ENCODE results near the gene MAML2.
A peak's percentile ranks its signal among the peaks of the same experiment; 100 is the strongest.

MAML2 gene

DNA sequence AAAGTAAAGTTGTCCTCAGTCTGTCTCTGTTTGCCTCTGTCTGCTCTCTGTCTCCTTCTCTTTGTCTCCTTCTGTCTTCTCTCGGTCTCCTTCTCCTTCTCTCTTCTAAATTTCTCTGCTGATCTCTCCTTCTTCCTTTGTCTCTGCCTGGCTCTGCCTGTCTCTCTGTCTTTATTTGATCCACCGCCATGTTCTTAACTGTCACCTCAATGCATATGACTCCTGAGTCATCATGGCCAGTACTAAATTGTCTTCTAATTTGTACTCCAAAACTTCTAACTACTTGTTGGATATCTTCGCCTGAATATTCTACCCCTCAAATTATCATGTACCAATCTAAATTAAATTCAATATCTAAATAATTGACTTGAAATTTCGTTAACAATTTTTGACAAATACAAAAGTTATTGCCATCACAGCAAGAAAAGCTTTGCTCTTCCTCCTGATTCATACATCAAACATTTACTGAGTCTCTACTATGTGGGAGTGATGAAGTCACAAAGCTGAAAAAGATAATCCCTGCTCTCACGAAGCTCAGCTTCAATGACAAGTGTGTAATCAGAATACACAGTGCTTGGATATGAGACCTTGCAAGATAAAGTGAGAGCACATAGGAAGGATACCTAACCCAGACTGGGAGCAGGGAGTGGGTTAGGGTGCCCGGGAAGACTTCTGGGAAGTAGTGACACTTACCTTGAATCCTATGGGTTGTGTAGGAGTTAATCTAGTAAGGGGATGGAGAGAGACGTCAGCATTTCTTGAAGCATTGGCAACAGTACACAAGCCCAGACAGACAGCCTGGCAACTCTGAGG, 193.0 kb downstream of the MAML2 start:
- no peak for DNase-seq

DNA sequence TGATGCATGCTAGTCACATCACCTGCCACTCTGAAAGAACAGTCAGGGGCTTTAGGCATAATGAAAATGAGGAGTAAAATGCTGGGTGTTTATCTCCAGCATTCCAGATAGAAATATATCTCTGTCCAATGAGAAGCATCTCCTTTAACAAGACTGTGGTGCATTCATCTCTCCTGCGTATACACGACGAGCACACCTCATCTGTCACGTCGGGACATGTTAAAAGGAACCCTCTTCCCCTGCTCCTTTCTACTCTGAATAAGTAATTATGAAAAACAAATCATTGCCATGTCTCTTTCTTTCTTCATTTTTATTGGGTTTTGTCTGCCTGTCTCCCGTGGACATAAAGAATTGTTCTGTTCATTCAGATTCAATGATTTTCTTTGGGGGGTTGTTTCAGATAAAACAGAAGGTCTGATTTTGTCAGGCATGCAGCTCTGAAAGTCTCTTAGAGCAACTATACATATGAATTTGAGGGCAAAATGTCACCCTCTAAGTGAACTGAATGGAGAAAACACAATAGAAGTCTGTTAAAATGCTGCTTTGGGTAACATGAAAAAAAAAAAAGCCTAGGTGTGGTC, 195.0 kb downstream of the MAML2 start:
- DNase-seq = no peak

DNA sequence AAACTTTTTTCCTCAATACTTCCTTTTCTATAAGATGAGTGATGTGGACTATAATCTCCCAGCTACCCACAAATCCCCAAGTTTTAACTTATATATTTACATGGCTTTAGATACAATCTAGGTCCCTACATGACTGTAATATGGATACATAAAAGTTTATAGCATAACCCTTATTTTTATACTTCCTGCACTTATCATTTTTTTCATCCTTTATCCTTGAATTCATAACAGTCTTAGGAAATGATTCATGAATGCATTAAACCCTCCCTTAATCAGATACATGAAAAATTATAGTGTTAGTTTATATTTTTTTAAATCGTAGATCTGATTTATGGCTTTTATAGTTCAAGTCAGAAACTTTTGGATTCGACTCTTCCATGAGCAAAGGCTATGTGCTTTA, 195.8 kb downstream of the MAML2 start:
- DNase-seq = no peak

DNA sequence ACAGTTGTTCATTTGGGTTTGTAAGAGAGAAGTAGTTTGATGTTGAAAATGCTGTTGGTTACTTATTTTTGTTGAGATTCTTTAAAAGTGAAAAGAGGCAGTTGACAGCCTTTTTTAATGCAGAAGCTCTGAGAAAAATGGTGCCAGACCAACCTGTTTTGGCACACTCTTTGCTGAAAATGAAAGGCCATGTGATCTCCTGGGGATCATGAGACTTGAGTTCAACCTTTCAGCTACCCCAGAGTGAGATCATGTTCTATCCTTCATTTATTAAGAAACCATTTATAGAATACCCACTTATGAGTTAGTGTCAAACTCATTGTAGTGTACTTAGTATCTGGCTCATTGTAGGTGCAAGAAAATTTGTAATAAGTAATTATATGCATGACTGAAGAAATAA, 196.2 kb downstream of the MAML2 start:
- no peak for DNase-seq

DNA sequence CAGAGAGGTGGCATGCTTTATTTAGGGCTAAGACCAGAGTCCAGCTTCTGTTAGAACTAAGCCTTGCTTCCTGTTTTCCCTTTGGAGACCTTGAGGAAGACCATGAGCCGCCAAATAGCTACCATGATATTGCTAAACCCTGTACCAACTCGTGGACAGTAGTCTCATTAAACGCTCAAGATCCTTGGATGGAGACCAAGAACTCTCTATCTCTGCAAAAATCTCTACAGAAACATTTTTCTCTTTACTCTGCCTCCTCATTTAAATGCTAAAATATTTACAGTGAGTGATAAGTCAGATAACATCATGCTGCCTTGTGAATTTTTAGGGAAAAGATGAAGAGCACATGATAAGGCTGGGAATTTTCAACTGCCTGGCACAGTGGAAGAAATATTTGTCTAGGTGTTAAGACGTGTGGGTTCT, 197.8 kb downstream of the MAML2 start:
- no peak for DNase-seq

DNA sequence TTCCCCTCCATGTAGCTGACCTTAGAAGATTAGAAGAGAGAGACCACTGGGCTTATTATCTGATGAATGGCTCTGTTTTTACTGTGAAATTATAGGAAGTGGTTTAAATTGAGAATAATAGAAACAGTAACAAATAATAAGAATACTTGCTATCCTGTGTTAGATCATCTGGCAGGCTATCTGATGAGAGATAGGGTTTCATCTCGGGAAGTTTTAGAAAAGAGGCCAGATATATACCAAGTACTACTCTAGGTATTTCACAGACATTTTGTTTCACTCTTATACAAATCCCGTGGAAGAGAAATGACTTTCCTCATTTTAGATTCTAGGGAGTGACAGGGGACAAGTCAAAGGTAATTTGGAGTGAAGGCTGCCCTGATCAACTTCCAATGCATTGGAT, 198.4 kb downstream of the MAML2 start:
- DNase-seq = no peak

DNA sequence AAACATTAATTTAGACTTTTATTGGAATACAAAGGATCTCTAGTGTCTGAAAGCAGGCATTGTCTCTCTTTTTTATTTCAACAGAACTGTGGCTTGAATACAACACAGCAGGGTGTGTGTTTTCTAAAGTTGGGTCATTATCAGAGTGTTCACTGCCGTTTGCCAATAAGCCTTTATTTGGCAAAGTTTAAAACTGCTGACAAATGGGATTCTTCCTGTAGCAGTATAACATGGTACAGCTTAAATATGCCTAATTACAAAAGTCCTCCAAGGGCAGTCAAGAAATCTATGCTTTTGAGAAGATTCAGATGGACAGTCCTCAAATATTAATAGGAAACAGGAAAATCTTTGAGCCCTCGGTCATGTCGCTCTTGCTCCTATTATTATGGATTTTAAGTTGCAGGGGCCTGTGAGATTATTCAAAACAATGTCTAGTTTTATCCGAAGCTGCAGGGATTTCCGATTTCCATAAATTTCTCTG, 199.9 kb downstream of the MAML2 start:
- no peak for DNase-seq

DNA sequence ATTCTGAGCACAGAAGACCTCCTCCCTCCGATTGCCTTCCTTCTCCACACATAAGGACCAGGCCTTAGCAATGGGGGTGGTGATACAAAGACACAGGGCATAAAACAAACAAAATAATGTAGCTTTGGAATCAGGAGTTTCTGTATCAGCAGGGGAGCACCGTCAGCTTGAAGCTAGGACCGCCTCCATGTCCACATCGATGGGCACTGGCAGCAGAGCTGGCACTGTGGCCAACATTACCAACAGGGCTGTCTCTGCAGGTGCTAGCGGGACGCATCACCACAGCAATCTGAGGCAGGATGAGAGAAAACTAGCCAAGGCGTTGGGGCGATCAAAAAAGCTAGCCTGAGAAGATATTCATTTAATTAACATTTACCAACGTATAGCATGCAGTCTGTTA, 201.4 kb downstream of the MAML2 start:
- no peak for DNase-seq

DNA sequence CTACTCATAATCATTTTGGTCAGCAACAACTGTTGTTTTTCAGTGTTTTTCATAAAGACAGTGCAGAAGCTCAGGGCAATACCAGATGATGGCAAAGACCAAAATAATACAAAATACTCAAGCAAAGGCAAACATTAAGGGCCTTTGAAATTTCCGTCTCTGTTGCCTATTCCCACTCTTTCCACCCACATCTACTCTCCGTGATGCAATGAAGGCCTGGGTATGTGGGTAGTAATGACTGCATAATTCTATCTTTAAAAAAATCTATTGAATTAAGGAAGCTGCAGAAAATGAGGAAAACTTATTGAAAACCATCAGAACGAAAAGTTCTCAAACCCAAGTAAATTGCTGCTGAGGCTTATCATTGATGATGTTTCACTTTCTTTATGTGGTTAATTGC, 203.3 kb downstream of the MAML2 start:
- no peak for DNase-seq

DNA sequence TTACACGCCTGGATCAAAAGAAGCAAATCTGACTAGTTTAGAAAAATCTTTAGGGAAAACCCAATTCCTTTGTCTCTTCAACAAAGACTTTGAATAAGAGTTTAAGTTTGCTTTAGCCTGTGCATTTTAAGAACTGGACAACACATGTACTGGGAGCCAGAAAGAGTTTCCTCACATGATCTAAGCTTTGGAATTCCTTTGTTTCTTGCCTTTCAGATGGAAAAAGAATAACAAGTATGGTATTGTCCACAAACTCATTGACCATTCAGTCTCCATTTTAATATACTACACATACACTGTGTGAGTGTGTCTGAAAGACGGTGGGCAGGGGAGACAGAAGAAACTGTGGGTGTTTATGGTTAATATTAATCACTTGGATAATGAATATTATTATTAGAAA, 205.6 kb downstream of the MAML2 start:
- DNase-seq = no peak

DNA sequence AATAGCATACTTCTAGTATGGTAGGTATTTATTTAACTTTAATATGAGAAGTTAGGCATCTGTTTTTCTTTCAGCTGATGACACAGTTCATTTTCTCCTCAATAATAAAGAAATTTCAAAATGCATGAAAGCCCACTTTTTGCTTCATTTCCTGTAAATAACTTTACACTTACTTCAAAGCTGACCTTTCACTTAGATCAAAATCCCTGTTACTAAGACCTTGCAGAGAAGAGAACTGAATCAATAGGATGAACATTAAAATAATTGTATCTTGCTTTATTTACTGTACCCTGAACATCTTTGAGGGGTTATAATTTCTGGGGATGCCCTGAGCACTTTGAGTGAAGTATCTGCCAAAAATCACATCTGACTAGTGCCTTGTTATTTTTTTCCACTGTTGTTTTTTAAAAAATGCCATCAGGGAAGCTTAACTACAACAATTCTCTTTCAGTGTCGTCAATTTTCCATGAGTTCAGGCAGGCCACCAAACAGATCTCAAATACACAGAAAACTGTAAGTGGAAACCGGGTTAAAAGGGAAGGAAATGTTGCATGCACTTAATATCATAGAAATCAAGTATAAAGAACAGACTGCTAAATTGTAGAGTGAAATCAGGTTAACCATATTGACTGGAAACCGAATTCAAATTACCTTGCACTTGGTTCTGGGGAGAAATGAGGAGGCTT, 206.2 kb downstream of the MAML2 start:
- no peak for DNase-seq

DNA sequence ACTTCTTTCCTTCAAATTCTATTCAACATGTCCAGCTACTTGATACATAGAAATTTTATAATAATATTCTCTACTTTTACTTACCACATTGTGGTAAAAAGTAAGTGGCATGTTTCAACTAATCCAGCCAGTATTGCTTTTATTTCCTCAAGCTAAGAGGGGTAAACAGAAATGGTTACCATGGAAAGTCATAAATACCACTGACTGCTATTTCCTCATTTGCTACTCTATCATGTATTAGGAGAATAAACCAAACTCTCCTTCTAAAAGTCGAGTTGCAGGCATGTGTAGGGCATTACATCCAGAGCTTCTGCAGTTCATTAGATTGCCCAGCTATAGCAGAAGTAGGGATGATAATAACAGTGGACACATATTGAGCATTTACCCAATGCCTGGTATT, 208.4 kb downstream of the MAML2 start:
- no peak for DNase-seq

DNA sequence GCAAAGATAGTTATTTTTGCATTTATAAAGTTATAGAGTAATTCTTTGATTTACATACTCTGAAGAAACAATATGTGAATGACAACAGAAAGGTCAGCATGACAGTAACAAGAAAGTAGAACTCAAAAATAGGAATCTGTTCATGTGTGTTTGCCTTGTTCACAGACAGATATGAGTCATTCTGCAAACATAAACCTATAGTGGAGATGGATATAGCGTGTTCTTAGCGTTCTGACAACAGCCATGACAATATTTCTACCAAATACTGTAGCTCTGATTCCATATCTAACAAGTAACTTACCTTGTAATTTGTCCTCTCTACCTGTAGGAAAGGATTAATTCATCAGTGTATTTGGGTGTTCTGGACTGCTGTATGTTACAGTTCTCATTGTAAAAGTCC, 210.6 kb downstream of the MAML2 start:
- no peak for DNase-seq

DNA sequence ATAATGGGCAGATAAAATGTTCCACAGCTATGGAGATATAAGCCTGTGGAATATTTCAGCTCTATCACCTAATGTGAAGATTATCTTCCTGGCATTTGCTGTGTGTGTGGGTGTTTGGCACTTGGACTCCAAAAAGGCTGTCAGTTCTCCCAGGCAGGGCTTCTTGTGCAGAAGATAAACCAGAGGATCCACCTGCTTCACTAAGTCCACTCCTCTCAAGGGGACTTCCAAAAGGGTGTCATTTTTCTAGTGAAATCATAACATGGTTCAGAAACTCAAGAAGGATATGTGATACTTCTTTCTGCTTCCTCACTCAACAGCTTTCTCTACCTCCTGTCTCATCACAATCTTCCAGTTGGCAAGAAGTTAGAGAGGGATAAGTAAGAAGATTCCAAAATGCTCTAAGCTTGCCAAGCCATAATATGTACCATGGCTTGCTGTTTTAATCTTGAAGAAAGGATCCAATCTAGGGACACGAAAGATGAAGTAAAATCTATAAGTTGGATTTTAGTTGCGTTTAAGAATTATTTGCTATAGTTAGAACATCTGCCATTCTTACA, 212.9 kb downstream of the MAML2 start:
- no peak for DNase-seq

DNA sequence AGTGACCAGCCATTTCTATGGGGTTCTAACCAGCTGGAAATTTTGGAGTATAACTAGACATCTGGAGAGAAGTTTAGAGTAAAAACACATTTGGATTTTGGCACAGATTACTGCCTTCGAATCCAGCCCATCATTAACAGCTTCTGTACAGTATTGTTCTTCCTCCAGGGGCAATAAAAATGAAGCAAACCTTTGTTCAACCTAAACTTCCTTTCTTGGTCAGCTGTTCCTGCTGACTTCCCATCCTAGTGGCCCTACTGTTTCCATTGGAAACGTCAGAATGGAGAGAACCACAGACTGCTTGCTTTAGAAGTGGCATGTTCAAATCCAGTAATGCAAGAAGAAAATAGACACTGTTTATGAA, 215.4 kb downstream of the MAML2 start:
- no peak for DNase-seq

DNA sequence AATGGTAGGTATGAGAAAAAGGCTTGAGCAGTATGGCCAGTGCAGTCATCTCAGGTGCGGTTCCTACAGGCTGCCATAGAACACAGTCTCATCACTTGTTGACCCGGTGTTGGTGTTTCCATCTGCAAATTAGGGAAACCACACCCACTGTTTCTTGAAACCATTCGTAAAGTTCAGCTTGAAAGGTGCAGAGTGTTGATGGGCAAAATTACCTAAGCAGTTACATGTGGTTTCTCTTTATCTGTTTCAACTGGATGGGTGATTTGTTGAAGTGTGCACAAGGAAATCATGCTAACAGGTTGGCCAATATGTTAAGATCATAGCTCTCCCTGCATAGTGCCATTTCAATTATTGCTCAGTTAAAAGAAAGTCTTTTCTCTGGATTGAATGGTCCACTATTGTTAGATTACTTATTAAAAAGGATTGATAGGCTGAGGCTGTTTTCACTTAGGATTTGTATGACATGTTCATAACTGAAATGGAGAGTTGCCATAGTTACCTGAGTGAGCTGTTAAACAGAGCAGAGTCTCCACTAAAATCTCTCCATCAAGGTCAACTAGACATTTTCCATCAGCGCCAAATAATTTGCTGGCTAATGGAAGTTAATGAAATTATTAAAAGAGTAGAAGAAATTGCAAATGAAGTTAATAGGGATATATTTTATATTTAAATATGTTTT, 215.9 kb downstream of the MAML2 start:
- no peak for DNase-seq

DNA sequence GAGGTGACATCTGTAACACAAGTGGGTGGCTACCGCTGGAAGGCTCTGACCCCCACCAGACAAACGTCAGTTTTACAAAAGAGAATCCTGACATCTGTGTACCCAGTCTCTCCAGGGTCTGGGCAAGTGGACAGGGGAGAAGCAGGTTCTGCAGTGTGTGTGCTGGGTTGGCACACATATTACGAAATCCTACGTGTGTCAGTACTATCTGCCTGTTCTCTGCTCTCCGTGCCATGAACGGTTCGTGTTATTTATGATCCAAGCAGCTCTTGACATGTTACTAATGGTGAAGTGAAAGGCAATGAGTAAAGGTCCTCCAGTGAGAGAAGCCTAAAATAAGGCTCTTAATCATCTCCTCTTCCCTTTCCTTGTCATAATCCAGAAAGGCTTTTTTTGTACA, 217.6 kb downstream of the MAML2 start:
- no peak for DNase-seq

DNA sequence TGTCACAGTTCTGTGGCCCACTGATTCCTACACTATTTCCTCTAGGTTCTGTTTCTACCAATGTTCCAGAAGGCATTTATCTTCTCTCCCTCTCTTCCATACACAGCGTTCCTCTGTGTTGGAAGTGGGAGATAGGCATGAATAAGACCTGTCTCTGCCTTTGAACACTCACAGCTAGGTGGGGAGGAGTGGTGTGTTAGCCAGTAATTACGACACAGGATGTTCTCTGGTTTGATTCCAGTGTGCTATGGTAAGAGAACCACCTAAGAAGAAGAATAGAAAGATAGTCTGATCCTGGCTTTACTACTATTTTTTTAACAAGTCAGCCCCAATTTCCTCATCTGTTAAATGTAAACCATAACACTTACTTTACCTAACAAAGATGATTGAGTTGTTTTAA, 218.8 kb downstream of the MAML2 start:
- DNase-seq = no peak

DNA sequence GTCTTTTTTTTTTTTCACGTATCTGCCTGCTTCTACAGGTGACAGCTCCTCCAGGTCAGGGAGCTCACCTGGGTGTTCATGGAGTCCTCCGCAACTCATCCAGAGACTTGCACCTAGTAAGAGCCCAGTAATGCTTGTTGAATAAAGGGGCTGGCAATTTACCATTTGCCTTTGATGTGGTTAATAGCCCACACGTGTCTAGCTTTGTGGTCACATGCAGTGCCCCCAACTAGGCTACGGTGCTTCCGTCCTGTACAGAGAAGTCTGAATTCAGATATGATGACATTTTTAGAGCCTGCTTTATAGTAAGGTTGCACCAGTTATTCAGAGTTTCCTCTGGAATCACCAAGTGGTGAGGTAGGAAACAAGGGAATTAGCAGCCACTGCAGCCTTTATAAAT, 219.7 kb downstream of the MAML2 start:
- no peak for DNase-seq

DNA sequence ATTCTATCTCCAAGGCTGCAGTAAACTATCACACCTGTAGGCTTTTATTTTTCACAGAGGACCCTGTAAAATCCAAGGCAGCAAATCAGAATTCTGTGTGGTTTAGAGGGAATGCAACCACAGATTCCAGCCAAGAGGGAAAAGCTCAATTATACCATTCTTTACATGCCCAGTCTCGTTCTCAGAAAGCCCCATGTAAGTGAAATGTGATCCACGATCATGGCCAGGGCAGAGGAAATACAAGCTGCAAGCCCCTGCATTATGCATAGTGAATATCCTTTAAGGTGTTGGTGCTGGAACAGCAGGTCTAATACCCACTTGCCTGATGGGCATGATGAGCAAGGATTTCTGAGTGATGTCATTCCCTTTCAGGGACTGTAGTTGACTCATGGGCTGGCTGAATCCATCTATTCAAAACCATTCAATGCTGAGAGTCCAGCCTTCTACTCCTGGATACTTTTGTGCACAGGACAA, 220.4 kb downstream of the MAML2 start:
- peak; percentile 52 for DNase-seq

DNA sequence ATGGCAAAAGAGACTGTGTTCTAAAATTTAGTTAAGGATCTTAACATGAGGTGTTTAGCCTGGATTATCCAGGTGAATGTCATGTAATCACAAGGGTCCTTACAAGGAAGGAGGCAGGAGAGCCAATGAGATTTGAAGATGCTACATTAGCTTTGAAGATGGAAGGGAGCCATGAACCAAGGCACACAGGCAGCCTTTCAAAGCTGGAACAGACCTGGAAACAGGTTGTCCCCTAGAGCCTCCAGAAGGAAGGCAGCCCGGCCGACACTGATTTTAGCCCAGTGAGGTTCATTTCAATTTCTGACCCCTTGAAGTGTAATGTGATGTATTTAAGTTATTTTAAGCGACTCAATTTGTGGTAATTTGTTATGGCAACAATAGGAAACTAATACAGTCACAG, 223.8 kb downstream of the MAML2 start:
- no peak for DNase-seq

DNA sequence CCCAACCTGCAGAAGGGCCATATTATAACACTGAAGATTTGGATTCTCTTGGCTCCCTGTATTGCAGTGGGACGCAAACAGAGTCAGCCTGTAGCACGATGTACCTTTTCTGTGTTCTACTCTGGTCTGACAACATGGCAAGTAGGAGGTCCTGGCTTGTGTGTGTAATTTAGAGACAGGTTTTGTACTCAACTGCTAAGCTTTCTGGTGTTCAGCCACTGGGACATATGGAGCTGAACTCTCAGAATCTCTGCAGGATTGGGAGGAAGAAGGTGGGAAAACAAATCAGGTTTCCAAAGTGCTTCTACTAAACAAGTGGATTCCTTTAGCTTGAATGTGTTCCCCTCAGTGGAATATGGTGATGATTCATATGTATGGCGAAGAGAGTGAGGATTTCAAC, 226.6 kb downstream of the MAML2 start:
- DNase-seq = no peak

Data from DMS 273 treated with DMSO at 0.1 percent for 48 hours (cell line).